ENCODE data around the gene SGCB. TPM values are rescaled to one million over a fixed set of nuclear protein-coding genes. Genes with fewer than 3 reads are reported as not detected.
A peak's percentile ranks its signal among the peaks of the same experiment; 100 is the strongest.

The SGCB gene
- total RNA-seq, 1 donor from 2014 or later, result 51.8 TPM

DNA sequence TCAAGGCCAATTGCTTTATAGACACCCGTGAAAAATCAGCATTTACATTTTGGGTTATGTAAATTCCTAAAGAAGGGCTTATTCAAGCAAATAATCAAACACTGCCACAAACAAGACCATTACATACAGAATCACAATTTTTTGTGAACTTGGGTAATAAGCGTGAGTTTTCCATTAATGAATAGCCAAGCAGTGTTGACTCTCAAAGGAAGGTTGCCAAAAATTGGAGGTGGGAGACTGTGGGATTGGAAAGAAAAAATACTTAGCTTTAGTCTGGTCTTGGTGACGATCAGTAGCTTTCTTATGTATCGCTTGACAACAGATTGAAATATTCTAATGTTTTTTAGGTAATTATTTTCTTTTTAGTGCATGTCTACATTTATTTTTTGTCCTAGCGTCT lies 38.8 kb downstream of the SGCB start:
- Histone ChIP-seq H3K4me2 (peak overlapping the region; percentile 27), H3K9ac (no peak overlapping the region), H3F3A (ENCODE audit: low read depth) (peaks cover 4% of the 10 kb centered on the region), H3K4me3 (no peak overlapping the region), H3K4me1 (peaks cover 20% of the 10 kb centered on the region), H2AFZ (replicated peaks) (no peak overlapping the region), H4K20me1 (ENCODE audit: low read depth) (no peaks in the 10 kb centered on the region), H3K9me3 (ENCODE audit: low read depth) (no peaks in the 10 kb centered on the region), H3K27me3 (no peaks in the 10 kb centered on the region), H3K27ac (no peak overlapping the region), H3K36me3 (no peaks in the 10 kb centered on the region), H3K79me2 (ENCODE audit: low read depth) (no peaks in the 10 kb centered on the region)
- H3K9me3 Mint-ChIP-seq, result no peaks in the 10 kb centered on the region
- TF ChIP-seq CTCF (IDR thresholded peaks at IDR 0.05) (no peak), EZH2 (IDR thresholded peaks at IDR 0.05) (no peak), EZH2phosphoT487 (IDR thresholded peaks at IDR 0.05) (no peak)
- DNase-seq (ENCODE audit: low spot score), result no peak
- H3K27ac Mint-ChIP-seq, result no peak overlapping the region
- H3K4me1 Mint-ChIP-seq, result peaks cover 8% of the 10 kb centered on the region
- no peaks in the 10 kb centered on the region for H3K36me3 Mint-ChIP-seq
- H3K27me3 Mint-ChIP-seq (ENCODE audit: insufficient read depth, low read depth), result peaks cover 7% of the 10 kb centered on the region
- no peak overlapping the region for H3K4me3 Mint-ChIP-seq

- Mint-ChIP-seq H3K9me3 (peaks cover 3% of the 10 kb centered on the region), H3K4me3 (no peak overlapping the region), H3K27ac (no peak overlapping the region), H3K4me1 (peaks cover 8% of the 10 kb centered on the region), H3K36me3 (no peaks in the 10 kb centered on the region), H3K27me3 (ENCODE audit: insufficient read depth, low read depth) (peaks cover 7% of the 10 kb centered on the region)
- Histone ChIP-seq H3K9ac (no peak overlapping the region), H3K9me3 (ENCODE audit: low read depth) (no peaks in the 10 kb centered on the region), H3K4me3 (no peak overlapping the region), H3K4me2 (peak overlapping the region; percentile 27), H4K20me1 (ENCODE audit: low read depth) (no peaks in the 10 kb centered on the region), H2AFZ (replicated peaks) (peak overlapping the region; percentile 8), H3K4me1 (peaks cover 20% of the 10 kb centered on the region), H3K27ac (no peak overlapping the region), H3K79me2 (ENCODE audit: low read depth) (no peaks in the 10 kb centered on the region), H3K27me3 (no peaks in the 10 kb centered on the region), H3K36me3 (no peaks in the 10 kb centered on the region), H3F3A (ENCODE audit: low read depth) (peaks cover 4% of the 10 kb centered on the region)
- TF ChIP-seq EZH2phosphoT487 (IDR thresholded peaks at IDR 0.05) (no peak), CTCF (IDR thresholded peaks at IDR 0.05) (no peak), EZH2 (IDR thresholded peaks at IDR 0.05) (no peak)
- peak; percentile 13 for DNase-seq (ENCODE audit: low spot score)
These were observed 39.3 kb downstream of the SGCB start for GRCh38 chr4:51998837-51999236.

DNA sequence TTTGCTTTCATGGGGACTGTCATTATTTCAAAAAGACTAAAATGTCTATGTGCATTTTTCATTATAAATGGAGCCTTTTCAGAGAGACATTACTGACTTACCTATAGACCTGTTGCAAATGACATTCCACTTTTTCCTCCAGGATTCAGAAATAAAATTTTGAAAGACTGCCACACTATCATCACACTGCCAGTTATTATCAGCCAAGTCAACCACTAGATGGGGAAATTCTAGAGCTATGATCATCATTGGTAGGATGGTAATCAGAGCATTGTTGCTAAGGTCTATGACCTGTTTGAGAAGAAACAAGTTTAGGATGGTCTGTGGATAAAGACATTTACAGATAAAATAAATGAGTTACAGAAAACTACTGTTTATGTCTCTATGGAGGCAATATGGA lies 40.5 kb downstream of the SGCB start:
- H3K4me1 ChIP-seq, result peaks cover 20% of the 10 kb centered on the region
- TF ChIP-seq EZH2 (IDR thresholded peaks at IDR 0.05), result no peak
- TF ChIP-seq EZH2phosphoT487 (IDR thresholded peaks at IDR 0.05), result no peak
- no peak for TF ChIP-seq CTCF (IDR thresholded peaks at IDR 0.05)
- H3K27ac ChIP-seq, result no peak overlapping the region
- peaks cover 7% of the 10 kb centered on the region for H3K27me3 Mint-ChIP-seq (ENCODE audit: insufficient read depth, low read depth)
- H3K9me3 ChIP-seq (ENCODE audit: low read depth), result no peaks in the 10 kb centered on the region
- peaks cover 8% of the 10 kb centered on the region for H3K4me1 Mint-ChIP-seq
- H3K4me3 ChIP-seq, result no peak overlapping the region
- H4K20me1 ChIP-seq (ENCODE audit: low read depth), result no peaks in the 10 kb centered on the region
- peaks cover 4% of the 10 kb centered on the region for H3F3A ChIP-seq (ENCODE audit: low read depth)
- no peaks in the 10 kb centered on the region for H3K79me2 ChIP-seq (ENCODE audit: low read depth)
- no peak overlapping the region for H3K9ac ChIP-seq
- H2AFZ ChIP-seq (replicated peaks), result no peak overlapping the region
- no peaks in the 10 kb centered on the region for H3K36me3 Mint-ChIP-seq
- DNase-seq (ENCODE audit: low spot score), result no peak
- H3K4me2 ChIP-seq, result no peak overlapping the region
- H3K4me3 Mint-ChIP-seq, result no peak overlapping the region
- H3K9me3 Mint-ChIP-seq, result peaks cover 3% of the 10 kb centered on the region
- no peaks in the 10 kb centered on the region for H3K27me3 ChIP-seq
- H3K36me3 ChIP-seq, result no peaks in the 10 kb centered on the region
- no peak overlapping the region for H3K27ac Mint-ChIP-seq

Data from neural progenitor cell (in vitro differentiated cells).